Tibial nerve (tissue), 3 donors: ENCODE measurements around the gene WDR91.

Experiments
- CTCF ChIP-seq, 5 experiments: fragments of 200-600 bp in 3 of 5; fragments of 450-650 bp in 2 of 5; sonication (generic) in 3 of 5; IDR thresholded peaks; one replicate each; pipeline ENCODE4 v1.5.1; 2016 to 2019; ENCODE audit warnings: antibody characterized with exemption in 5 of 5, mild to moderate bottlenecking in 3 of 5, moderate library complexity in 2 of 5
- POLR2A ChIP-seq, 2 donors: fragments of 450-650 bp; IDR thresholded peaks; one replicate each; pipeline ENCODE4 v1.6.1; 2017; ENCODE audit warnings: antibody characterized with exemption in 2 of 2, mild to moderate bottlenecking in 2 of 2, moderate library complexity in 2 of 2

- TF ChIP-seq CTCF (IDR thresholded peaks at IDR 0.05), result no peak
- no peak for TF ChIP-seq POLR2A (IDR thresholded peaks at IDR 0.05)
Observed at GRCh38 chr7:135181929-135182678, 29.2 kb downstream of the WDR91 start.
